Fibroblast of gingiva (primary cell): Measurements from ENCODE around the gene ZNF564.
"Not testable (repeated sequence)": the region's sequence is repeated elsewhere in the genome, so short reads cannot be mapped to it uniquely, and the experiment has no call there.

Source experiments
- DNase-seq: peaks from one replicate; pipeline ENCODE4 v3.0.0-alpha.2; 2011; ENCODE audit warnings: low read depth

Gene ZNF564

DNA sequence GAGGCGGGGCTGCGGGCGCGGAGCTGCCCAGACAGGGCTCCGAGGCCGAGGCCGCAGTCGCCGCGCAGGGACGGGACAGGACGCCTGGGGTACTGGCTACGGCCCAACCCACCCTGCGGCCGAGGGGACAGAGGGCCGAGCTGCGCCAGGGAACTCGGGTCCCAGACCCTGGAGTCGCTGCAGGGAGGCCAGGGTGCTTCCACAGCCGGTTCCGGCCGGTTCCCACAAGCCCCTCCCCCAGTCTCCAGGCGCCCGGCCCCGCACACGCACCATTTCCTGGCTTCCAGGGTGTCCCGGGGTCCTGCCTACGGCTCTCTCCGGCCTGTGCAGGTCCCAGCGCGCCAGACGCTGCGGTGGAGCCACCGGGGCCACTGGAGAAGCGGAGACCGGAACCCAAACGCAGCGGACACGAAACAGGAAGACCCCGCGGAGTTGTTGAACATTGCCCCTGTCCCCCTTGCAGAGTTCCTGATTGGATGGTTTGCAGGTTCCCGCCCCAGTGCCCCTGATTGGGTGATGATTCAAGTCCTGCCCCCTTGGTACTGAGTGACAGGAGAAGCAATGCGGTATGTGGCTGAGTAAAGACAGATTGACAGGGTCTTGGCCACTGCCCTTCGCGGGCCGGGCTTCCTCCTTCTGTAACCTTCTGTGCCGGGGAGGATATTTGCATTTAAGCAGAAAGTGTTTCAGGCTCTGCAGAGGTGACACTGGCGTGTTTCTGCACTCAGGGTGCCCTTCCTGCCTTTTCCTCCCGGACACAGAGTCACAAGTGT is at the start of gene ZNF564:
Gene ZNF564 (minus strand): TSS at position 423 of the 773 bp plus-strand sequence. CDS start 150 bp downstream, at position 273.
- DNase-seq = peak; percentile 97

DNA sequence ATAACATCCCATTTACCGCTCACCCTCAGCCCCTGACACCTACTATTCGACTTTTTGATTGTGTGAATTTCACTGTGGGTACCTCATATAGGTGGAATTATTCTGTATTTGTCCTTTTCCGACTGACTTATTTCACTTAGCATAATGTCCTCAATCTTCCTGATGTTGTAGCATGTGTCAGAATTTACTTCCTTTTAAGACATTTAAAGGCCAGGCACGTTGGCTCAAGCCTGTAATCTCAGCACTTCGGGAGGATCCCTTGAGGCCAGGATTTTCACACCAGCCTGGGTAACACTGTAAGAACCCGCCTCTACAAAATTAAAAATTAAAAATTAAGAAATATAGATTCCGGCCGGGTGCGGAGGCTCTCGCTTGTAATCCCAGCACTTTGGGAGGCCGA is 46.3 kb upstream of the ZNF564 start:
- no peak for DNase-seq

DNA sequence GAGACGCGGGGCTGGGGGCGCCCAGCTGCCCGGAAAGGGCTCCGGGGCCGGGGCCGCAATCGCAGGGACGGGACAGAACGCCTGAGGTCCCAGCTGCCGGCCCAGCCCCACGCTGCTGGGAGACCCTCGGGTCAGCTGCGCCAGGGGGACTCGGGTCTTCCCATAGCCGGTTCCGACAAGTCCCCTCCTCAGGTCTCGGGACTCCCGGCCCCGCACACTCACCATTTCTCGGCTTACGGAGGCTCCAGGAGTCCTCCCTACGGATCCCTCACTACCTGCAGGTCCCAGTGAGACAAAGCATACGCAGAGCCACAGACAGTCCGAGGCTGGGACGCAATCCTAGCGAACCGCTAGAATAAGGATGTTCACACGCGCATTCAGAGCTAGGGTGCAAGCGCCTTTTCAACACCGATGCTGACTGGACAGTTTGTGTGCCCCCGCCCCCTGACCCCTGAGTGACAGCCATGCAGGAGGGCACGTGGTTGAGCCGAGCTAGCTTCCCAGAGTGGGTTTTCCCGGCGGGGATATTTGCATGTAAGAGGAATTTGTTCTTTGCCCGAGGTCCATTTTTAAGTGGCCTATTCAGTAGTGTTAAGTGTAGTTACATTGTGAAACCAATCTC is 45.8 kb upstream of the ZNF564 start:
- DNase-seq = no peak

DNA sequence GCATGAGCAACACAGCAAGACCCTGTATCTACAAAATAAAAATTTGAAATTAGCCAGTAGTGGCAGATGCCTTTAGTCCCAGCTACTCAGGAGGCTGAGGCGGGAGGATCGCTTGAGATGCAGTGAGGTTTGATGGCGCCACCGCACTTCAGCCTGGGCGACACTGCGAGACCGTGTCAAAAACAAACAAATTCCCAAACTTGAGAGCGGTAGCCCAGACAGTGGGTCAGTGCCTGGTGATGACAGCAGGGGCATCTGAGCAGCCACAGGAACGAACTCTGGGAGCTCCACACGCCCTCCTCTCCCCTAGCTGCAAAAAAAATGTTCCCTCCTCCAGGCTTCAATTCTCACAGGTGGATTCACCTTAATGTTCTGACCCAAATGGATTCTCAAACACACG is 45.2 kb upstream of the ZNF564 start:
- no peak for DNase-seq

DNA sequence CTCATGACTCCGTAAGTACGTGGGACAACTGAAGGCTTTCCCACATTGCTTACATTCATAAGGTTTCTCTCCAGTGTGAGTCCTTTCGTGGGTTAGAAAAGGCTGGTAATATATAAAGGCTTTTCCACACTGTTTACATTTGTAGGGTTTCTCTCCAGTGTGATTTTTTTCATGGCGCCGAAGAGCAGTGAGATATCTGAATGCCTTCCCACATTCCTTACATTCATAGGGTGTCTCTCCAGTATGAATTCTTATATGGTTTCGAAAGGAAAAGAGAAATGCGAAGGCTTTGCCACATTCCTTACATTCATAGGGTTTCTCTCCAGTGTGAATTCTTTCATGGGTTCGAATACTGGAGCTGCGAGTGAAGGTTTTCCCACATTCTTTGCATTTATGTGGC is 29.8 kb upstream of the ZNF564 start:
- DNase-seq = no peak

DNA sequence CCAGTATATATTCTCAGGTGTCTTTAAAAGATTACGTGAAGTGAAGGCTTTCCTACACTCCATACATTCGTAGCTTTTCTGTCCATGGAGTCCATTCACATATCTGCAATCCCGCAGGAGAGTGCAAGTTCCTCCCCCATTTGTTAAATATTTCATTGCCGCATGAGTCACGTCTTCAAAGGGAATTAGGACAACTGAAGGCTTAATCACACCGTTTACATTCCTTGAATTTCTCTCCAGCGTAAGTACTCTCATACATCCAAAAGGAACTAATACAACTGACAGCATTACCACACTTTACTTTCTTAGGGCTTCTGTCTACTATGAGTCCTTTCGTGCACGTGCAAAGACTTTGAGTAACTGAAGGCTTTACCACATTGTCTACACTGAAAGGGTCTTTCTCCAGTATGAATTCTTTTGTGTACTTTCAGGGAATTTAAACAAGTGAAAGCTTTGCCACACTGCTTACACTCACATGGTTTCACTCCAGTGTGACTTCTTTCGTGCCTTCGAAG is 29.0 kb upstream of the ZNF564 start:
- no peak for DNase-seq

DNA sequence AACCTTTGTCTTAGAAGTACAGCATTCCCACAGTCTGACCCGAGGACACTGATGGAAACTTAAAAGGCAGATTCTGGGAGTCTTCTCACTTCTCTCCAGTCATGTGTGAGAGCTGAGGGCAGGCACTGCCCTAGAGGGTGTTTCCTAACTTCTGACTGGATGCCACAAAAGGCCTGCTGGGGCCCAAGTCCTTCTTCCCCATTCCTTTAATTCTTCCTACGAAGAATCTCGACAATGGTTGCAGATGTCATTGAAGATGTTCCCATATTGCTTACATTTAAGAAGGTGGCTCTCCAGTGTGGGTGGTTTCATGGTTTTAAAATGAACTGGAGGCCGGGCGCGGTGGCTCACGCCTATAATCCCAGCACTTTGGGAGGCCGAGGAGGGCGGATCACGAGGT is 27.4 kb upstream of the ZNF564 start:
- DNase-seq = no peak

DNA sequence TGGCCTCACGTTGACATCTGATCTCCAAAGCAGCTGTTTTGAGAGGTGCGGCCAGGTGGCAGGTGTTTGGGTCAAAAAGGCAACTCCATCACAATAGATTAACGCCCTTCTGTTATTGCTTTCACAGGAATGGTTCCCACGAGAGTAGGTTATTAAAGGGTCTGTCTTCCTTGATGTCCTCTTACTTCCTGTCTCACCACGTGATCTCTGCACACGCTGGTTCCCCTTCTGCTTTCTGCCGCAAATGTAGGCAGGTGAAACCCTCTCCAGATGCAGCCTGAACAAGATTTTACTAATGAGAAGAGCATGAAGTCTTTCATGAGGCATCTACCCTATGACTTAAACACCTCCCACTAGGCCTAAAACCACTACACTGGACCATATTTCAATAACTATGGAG is 22.8 kb upstream of the ZNF564 start:
- no peak for DNase-seq

DNA sequence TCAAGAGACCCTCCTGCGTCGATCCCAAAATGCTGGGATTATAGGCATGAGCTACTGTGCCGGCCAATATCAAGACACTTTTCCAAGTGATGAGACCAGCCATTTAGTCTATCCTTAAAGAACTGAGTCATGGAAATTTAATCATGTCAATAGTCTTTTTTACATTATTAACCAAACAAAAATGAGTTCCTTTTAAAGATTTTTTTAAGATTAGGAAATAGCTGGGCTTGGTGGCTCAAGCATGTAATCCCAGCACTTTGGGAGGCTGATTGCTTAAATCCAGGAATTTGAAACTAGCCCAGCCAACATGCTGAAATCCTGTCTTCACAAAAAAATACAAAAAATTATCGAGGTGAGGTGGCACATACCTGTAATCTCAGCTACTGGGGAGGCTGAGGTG is 16.7 kb upstream of the ZNF564 start:
- peak; percentile 80 for DNase-seq

DNA sequence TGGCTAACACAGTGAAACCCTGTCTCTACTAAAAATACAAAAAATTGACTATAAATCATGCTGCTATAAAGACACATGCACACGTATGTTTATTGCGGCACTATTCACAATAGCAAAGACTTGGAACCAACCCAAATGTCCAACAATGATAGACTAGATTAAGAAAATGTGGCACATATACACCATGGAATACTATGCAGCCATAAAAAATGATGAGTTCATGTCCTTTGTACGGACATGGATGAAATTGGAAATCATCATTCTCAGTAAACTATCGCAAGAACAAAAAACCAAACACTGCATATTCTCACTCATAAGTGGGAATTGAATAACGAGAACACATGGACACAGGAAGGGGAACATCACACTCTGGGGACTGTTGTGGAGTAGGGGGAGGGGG is 15.1 kb upstream of the ZNF564 start:
- DNase-seq = not testable (repeated sequence)

DNA sequence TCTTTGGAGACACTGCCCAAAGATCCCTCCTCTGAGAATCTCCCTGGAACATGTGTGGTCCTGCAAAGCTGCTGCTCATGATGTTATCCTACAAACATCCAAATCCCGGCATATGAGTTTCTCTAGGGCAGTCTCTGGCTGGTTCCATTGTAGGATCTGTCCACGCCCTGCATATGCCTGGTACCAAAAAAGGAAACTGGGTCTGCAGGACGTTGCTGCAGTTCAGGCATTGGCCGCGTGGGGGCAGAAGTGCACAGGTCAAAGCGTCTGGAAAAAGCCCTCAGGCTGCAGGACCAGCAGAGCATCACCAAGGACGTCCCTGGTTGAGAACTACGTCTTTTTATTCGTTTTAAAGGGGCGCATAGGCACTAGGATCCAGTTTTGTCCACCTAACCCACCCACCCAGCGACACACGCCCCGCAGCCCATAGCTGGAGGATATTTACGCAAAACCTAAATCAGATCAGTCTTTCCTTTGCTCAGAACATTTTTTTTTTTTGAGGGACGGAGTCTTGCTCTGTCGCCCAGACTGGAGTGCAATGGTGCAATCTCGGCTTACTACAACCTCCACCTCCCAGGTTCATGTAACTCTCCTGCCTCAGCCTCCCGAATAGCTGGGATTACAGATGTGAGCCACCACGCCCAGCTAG is 12.9 kb upstream of the ZNF564 start:
- DNase-seq = peak; percentile 84

DNA sequence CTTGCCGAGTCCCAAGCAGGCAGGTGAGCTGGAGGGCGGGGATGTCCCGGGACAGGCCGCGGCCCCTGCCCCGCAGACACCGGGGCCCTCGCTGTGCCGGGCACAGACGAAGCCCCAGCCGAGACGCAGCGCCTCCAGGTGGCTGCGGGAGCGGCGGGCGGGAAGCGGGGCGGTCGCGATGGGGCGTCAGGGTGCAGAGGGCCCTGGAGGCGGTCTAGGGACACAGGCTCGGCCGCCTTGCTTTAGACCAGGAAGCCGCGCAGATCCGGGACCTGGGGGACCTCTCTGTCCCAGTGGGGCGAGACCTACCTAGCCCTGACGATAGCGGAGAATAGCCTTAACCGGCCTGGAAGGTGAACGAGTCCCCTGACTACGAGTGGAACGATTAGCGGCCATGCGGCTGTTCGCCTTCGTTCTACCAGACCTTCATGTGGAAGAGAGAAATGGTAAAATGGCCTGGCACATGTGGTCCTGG is 4.2 kb upstream of the ZNF564 start:
- no peak for DNase-seq

DNA sequence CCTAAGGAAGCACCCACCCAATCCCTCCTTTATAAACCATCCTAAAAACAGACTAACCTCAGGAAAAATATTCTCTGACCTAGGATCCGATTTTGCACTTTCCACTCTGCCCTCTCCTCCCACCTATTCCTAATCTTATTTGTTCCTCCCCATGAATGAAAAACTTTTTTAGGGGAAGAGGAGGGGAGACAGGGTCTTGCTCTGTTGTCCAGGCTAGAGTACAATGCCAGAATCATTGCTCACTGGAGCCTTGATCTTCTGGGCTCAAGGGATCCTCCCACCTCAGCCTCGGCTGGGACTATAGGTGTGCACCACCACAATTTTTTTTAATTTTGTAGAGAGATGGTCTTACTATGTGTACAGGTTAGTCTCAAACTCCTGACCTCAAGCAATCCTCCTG is 4.4 kb downstream of the ZNF564 start:
- no peak for DNase-seq

DNA sequence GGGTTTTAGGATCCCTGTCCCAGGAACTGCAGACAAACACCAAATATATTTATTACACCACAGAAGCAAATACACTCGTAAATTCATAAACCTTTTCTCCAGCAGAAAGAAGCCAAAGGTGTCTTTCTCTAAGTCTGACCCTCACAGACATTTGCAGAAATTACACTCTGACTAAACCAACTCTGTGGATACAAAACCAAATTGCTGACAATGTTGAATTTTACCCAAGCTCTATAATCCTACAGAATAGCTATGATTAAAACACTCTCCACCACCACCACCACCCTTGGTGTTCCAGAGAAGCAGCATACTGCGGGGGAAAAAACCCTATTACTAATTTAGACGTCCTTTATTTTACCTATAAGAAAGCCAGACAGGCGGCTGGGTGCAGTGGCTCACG is 5.2 kb downstream of the ZNF564 start:
- DNase-seq = no peak

DNA sequence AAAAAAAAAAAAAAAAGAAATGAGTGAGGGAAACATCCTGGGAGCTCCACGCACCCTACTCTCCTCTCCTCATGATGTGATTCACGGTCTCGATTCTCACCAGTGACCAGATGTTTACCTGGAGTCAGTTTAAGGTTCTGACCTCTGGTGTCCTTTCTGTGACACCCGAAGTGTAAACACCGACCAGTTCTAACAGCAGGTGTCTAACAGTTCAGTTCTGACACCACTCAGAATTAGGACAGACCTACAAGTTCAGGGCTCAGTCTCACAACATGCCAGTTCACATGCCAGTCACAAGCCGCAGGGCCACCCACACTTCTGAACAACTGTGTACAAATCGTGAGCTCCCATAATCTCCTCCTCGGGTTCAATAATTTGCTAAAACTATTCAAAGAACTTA is 6.0 kb downstream of the ZNF564 start:
- DNase-seq = no peak

DNA sequence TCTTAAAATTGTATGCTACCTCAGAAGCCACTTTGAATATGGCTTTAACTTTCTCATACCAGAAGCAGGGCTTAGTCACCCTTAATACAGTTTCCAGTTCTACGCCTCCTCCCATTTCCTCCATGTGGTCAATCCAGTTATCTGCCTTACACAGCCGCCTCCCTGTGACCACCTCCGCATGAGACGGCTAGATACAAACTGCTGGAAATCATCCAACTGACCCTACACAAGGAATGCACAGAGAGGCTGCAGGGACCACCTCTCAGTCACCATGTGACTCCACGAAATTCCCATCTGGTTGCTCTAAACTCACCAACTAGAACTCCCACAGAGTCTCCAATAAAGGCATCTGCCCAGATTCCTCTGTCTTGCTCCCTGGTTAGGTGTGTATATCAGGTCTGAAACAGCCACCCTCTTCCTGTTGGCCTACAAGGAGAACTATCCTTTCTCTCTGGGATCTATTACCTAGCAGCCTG is 6.8 kb downstream of the ZNF564 start:
- no peak for DNase-seq

DNA sequence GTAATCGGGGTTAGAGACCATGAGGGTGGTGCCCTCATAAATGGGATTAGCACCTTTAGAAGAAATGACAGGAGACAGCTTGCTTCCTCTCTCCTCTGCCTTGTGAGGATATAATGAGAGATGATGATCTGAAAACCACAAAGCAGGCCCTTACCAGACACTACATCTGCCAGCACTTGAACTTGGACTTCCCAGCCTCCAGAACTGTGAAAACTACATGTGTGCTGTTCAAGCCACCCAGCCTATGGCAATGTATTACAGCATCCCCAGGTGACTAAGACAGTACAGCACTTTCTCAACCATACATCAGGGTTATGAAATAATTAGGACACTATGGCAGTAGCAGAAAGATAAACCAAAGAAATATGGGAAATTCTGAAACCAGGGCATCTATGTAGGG is 7.4 kb downstream of the ZNF564 start:
- peak; percentile 14 for DNase-seq

DNA sequence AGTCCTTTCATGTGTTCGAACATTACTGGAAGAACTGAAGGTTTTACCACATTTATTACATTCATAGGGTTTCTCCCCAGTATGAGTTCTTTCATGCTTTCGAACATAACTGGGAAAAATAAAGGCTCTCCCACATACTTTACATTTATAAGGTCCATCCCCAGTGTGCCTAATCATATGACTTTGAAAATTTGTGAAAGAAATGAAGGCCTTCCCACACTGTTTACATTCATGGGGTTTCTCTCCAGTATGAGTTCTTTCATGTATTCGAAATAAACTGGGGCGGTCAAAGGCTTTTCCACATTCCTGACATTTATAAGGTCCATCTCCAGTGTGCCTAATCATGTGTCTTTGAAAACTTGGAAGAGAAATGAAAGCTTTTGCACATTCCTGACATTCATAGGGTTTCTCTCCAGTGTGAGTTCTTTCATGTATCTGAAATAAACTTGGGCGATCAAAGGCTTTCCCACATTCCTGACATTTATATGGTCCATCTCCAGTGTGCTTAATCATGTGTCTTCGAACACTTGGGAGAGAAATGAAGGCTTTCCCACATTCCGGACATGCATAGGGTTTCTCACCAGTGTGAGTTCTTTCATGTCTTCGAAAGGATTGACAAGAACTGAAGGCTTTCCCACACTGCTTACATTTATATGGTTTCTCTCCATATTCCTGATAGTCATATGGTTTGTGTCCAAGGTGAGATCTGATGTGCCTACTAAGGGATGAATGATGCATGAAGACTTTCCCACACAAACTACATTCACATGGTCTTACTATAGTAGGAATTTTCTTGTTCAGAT is 24.0 kb downstream of the ZNF564 start:
- DNase-seq = peak; percentile 39

DNA sequence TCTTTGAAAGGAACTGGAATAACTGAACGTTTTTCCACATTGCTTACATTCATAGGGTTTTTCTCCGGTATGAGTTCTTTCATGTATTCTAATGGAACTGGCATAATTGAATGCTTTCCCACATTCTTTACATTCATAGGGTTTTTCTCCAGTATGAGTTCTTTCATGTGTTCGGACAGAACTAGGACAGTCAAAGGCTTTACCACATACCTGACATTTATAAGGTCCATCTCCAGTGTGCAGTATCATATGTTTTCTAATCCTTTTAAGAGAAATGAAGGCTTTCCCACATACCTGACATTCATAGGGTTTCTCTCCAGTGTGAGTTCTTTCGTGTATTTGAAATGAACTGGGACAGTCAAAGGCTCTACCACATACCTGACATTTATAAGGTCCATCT is 24.7 kb downstream of the ZNF564 start:
- no peak for DNase-seq

DNA sequence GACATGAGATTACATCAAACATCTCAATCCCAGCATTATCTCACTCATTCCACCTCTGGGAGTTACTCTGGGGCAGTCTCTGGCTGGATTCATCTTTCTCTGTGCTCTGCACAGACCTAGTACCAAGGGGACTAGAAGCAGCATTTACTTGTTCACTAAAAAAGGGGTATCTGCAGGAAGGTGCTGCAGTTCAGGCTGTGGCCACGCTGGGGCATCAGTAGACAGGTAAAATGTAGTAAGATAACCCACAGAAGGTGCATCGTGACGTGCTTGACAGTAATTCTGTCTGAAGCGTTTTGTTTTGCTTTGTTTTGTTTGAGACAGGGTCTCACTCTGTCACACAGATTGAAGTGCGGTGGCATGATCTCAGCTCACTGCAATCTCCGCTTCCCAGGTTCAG is 29.3 kb downstream of the ZNF564 start:
- no peak for DNase-seq

DNA sequence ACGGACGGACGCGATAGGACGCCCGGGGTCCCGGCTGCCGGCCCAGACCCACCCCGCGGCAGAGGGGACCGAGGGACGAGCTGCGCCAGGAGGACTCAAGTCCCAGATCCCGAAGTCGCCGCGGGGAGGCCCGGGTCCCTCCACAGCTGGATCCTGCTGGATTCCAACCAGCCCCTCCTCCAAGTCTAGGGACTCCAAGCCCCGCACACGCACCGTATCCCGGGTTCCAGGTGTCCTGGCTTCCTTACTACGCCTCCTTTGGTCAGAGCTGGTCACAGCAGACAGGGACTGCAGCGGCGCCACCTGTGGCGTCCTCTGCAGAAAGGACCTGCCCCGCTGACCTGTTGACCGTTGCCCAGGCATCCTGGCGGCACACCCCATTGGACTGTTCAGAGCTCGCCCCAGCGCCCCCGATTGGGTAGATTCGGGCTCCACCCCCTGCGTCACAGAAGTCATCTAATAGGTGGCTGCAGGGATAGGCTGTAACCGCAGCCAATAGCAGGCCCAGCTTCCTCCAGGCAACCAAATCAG is 37.7 kb downstream of the ZNF564 start:
- no peak for DNase-seq

DNA sequence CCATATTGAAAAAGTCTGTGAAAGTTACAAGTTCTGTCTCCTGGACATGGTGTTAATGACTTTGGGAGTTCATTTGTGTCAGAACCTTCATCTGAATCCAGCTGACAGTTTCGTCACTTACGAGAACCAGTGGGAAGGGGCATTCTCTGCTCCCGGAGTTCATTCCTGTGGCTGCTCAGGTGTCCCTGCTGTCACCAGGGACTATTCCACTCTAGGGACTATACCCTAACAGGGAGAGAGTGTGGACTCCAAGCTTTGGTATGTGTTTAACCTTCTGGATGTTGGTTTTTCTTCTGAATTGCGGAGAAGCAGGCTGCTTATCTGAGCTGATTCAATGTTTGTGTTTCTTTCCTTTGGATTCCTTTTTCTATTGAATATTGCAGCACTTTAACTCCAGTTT is 54.2 kb downstream of the ZNF564 start:
- DNase-seq = no peak
